SK-N-MC (cell line): Measurements from ENCODE around the gene CARD11.
"Not testable (repeated sequence)": the region's sequence is repeated elsewhere in the genome, so short reads cannot be mapped to it uniquely, and the experiment has no call there.

ENCODE experiments used
- DNase-seq: peaks from one replicate; pipeline ENCODE4 v3.0.0-alpha.2; 2011; ENCODE audit warnings: low read depth, low spot score
- H3K27ac ChIP-seq: fragments of 200-600 bp; sonication (generic); 2 replicates; pipeline ENCODE4 v1.5.1; 2016; ENCODE audit warnings: mixed run types
- H3K36me3 ChIP-seq: fragments of 200-600 bp; sonication (generic); 2 replicates; pipeline ENCODE4 v1.6.1; 2017; ENCODE audit warnings: antibody characterized with exemption, low read length, mixed read lengths; ENCODE audit not compliant: insufficient read depth
- H3K4me3 ChIP-seq: fragments of 200-600 bp; sonication (generic); 2 replicates; pipeline ENCODE4 v1.5.1; 2016
- H3K9ac ChIP-seq: fragments of 200-600 bp; sonication (generic); 2 replicates; pipeline ENCODE4 v1.8.0; 2017; ENCODE audit warnings: mixed run types, mixed read lengths; ENCODE audit not compliant: insufficient read length
- H3K9me3 ChIP-seq: fragments of 200-600 bp; sonication (generic); 2 replicates; pipeline ENCODE4 v1.6.1; 2017; ENCODE audit warnings: low read depth, mild to moderate bottlenecking, antibody characterized with exemption, low read length, moderate library complexity, mixed read lengths
- EZH2 ChIP-seq: fragments of 200-600 bp; sonication (generic); IDR thresholded peaks from one replicate; pipeline ENCODE4 v1.6.1; 2017; ENCODE audit warnings: antibody characterized with exemption
- FOXP2 ChIP-seq: optimal IDR thresholded peaks from 2 replicates; pipeline ENCODE3; 2011; ENCODE audit warnings: mild to moderate bottlenecking, moderate library complexity; ENCODE audit not compliant: insufficient read depth; ENCODE audit errors: extremely low read length, control extremely low read depth
- POLR2AphosphoS5 ChIP-seq: IDR thresholded peaks from 2 replicates; pipeline ENCODE4 v1.6.1; 2012; ENCODE audit warnings: mild to moderate bottlenecking, low read depth, low read length, borderline replicate concordance

CARD11 gene

DNA sequence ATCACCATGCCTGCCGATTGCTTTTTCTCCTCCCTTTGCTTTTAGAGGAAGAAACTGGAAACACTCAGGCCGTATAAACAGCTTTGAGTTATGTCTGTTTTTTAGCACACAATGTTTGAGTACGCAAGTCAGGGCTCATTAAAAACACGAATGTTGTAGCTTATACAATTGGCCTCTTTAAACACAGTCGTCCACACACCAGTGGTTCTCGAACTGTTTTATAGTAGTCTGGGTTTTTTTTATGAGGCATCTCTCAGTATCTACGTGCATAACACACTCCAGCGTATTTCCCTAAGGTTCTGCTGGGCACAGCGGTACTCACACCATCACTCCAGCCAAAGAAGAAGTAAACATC is 13.4 kb upstream of the CARD11 start:
- TF ChIP-seq EZH2 (no peak), POLR2AphosphoS5 (no peak), FOXP2 (no peak)
- Histone ChIP-seq H3K4me3 (no peak overlapping the region), H3K9me3 (no peaks in the 10 kb centered on the region), H3K36me3 (no peaks in the 10 kb centered on the region), H3K9ac (no peak overlapping the region), H3K27ac (no peak overlapping the region)
- DNase-seq, result no peak

DNA sequence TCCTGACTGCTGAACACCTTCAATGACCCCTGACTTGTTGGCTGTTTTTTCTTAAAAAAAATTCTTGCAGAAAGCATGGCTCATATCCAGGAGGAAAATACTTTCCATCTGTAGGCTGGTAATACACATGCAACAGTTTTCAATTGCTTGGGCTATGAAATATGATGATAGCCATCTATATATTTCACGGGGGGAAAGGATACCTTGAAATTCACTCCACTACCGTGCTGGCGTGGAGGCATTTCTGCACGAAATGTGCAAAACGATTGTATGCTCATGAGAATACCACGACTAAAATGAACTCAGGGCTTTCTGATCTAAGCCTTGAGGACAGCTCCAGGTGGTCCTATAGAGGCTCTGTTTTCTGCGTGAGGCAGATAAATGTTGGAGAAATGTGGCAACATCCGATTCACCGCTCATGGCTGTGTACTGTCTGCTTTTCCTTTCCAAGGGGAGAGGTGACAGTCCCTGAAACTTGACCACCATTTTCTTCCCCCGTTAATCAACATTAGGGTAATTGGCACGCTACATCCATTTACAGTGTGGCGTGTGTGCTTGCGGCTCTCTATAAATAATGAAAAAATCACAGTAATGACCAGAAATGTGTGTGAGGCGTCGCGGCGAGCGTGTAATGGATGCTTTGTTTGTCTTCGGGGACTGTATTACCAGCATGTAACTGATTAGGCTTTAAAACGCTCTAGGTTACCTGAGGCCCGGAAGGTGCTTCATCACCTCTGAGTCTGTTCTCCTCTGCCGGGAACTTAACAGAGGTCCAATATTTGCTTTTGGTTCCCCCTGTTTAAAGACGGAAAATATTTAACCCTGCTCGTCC is 12.8 kb upstream of the CARD11 start:
- Histone ChIP-seq H3K9ac (no peak overlapping the region), H3K27ac (no peak overlapping the region), H3K4me3 (no peak overlapping the region), H3K36me3 (no peaks in the 10 kb centered on the region), H3K9me3 (no peaks in the 10 kb centered on the region)
- no peak for DNase-seq
- no peak for TF ChIP-seq POLR2AphosphoS5
- TF ChIP-seq EZH2, result no peak
- no peak for TF ChIP-seq FOXP2

DNA sequence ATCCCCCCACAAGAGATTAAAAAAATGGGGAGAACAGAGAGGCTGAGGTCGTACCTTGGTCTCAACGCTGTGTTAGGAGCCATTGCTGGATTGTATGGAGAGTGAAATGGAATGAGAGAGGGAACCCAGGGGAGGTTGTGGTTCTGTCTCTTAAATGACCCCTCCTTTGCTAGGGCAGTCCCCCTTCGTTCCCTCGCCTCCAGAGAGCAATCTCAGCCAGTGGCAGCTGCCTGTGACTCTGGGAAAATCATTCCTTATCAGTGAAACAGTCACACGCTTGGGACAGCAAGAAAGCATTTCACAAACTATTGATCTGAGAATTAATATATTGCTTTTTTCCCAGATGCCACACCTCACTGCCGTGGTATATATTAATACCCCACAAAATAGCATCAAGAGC is 12.0 kb upstream of the CARD11 start:
- Histone ChIP-seq H3K4me3 (no peak overlapping the region), H3K36me3 (no peaks in the 10 kb centered on the region), H3K27ac (no peak overlapping the region), H3K9me3 (no peaks in the 10 kb centered on the region), H3K9ac (no peak overlapping the region)
- DNase-seq, result no peak
- no peak for TF ChIP-seq FOXP2
- TF ChIP-seq POLR2AphosphoS5, result no peak
- TF ChIP-seq EZH2, result no peak

DNA sequence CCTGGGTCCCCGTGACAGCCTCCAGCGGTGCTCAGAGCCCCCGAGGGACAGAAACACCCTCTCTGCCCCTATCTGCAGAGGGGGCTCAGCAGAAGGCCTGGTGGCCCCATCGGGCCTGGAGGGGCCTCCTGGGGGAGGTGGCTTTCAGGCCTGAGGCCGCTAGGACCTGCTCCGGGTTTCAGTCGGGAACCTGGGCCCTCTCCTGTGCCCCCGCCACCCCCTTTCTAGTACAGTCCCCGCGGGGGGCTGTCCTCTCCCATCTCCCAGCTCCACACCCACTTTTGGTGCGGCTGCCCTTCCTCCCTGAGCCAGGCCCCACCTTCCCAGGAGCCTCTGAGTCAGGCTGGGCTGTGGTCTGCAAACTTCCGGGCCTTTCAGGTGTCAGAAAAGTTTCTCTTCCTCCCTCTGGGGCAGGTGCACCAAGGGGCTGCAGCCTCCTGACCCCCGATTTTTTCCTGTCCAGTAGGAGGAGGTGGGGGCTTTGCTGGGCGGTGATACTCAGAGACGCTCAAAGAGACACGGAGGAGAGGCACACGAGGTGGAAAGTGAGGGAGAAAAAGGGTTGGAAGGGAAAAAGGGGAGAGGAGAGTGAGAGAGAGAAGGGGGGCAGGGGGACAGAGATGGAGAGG is 692 bp downstream of the CARD11 start:
- Histone ChIP-seq H3K27ac (no peak overlapping the region), H3K9me3 (no peaks in the 10 kb centered on the region), H3K4me3 (no peak overlapping the region), H3K36me3 (no peaks in the 10 kb centered on the region), H3K9ac (no peak overlapping the region)
- DNase-seq, result no peak
- TF ChIP-seq POLR2AphosphoS5, result no peak
- TF ChIP-seq EZH2, result no peak
- TF ChIP-seq FOXP2, result no peak

DNA sequence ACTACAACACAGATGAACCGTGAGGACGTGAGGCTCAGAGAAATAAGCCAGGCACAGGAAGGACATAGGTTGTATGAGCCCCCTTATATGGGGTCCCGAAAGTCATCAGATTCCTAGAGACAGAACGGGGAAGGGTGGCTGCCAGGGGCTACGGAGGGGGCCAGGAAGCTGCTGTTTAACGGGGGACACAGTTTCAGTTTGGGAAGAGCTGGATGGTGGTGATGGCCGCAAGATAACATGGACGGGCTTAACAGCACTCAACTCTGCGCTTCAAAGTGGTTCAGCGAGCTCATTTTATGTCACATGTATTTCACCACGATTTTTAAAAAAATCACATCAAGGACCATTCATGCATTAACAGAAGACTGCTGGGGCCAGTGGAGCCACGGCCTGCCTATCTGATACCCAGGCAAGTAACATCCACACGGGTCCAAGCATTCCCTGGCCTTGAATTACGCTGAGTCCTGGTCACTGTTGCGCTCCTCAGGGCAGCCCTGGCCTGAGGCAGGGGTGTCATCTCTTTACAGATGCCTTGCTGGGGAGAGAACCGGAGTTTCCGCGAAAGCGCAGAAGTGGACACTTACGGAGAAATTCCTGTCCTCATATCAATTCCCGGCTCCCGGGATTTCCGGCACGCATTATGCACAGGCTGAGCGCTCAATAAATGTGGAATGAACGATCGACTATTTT is 1.5 kb downstream of the CARD11 start:
- H3K9ac ChIP-seq, result no peak overlapping the region
- H3K27ac ChIP-seq, result no peak overlapping the region
- no peaks in the 10 kb centered on the region for H3K9me3 ChIP-seq
- H3K4me3 ChIP-seq, result no peak overlapping the region
- no peak for TF ChIP-seq EZH2
- TF ChIP-seq FOXP2, result no peak
- no peak for TF ChIP-seq POLR2AphosphoS5
- no peak for DNase-seq
- H3K36me3 ChIP-seq, result no peaks in the 10 kb centered on the region

DNA sequence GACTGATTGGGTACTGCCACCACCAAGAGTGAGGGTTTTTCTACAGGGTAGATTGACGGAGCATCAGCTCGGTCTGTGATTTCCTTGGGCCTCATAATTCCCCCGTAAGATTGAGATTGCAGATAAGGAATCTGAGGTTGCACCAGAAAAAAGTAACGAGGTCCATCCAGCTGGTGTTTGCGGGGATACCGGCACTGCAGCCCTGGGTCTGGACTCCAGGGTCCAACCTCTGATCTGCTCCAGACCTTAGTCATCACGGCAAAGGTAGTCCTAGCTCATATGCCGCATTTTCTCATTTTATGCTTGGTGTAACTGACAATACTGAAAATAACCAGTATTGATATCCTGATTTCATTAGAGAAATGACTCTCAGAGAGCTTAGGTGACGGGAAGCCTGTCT is 3.9 kb downstream of the CARD11 start:
- no peaks in the 10 kb centered on the region for H3K9me3 ChIP-seq
- TF ChIP-seq POLR2AphosphoS5, result no peak
- no peak for TF ChIP-seq FOXP2
- no peak for TF ChIP-seq EZH2
- no peak overlapping the region for H3K9ac ChIP-seq
- H3K36me3 ChIP-seq, result no peaks in the 10 kb centered on the region
- H3K27ac ChIP-seq, result no peak overlapping the region
- no peak for DNase-seq
- H3K4me3 ChIP-seq, result no peak overlapping the region

DNA sequence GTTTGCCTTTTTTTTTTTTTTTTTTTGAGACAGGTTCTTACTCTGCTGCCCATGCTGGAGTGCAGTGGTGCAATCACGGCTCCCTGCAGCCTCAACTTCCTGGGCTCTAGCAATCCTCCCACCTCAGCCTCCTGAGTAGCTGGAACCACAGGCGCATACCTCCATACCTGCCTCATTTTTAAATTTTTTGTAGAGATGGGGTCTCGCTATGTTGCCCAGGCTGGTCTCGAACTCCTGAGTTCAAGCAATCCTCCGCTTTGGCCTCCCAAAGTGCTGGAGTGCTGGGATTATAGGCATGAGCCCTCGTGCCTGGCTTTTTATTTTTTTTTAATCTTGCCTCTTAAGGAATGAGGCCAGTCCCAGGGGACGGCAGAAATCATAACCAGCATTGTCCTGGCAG is 5.7 kb downstream of the CARD11 start:
- H3K36me3 ChIP-seq, H3K9me3 ChIP-seq, H3K27ac ChIP-seq, DNase-seq, H3K4me3 ChIP-seq, H3K9ac ChIP-seq: not testable (repeated sequence)

DNA sequence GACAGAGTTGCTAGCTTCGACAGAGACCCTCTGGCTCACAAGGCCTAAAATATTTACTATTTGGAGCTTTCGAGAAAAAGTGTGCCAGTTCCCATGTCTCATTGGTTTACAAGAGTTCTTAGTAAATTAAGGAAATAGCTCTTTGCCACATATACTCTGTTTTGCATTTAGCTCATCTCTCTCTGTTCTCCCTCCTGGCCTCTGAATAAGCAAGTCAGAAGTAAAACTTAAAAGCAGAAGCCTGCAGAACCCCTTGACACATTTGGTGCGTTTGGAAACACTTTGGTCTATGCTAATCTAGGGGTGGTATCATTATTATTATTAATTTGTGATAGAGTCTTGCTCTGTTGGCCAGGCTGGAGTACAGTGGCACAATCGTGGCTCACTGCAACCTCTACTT is 6.4 kb downstream of the CARD11 start:
- no peak overlapping the region for H3K4me3 ChIP-seq
- no peak overlapping the region for H3K27ac ChIP-seq
- no peak for DNase-seq
- no peak for TF ChIP-seq POLR2AphosphoS5
- TF ChIP-seq FOXP2, result no peak
- no peak for TF ChIP-seq EZH2
- no peaks in the 10 kb centered on the region for H3K9me3 ChIP-seq
- H3K36me3 ChIP-seq, result no peaks in the 10 kb centered on the region
- H3K9ac ChIP-seq, result no peak overlapping the region
